SU-DHL-6 (cell line): ENCODE measurements around the gene BFSP1.

Experiments used
- H2AFZ ChIP-seq: fragments of 200-600 bp; sonication (generic); 2 replicates; pipeline ENCODE4 v1.6.1; 2014; ENCODE audit warnings: low read depth, mild to moderate bottlenecking, moderate library complexity, mixed read lengths, antibody characterized with exemption, low read length; ENCODE audit not compliant: severe bottlenecking
- H3F3A ChIP-seq: fragments of 200-600 bp; shearing (Covaris generic); 2 replicates; pipeline ENCODE4 v1.6.0; 2016; ENCODE audit warnings: antibody characterized with exemption, mild to moderate bottlenecking; ENCODE audit not compliant: insufficient read depth
- H3K27ac ChIP-seq: fragments of 200-600 bp; sonication (generic); 2 replicates; pipeline ENCODE4 v1.5.1; 2016; ENCODE audit warnings: low read depth, mild to moderate bottlenecking, low read length, moderate library complexity, mixed read lengths
- H3K27me3 ChIP-seq: fragments of 200-600 bp; sonication (generic), shearing (Covaris generic); 2 replicates; pipeline ENCODE4 v1.6.0; 2014; ENCODE audit warnings: mild to moderate bottlenecking, low read length
- H3K36me3 ChIP-seq: fragments of 200-600 bp; sonication (generic); 2 replicates; pipeline ENCODE4 v1.6.1; 2014; ENCODE audit warnings: mild to moderate bottlenecking, low read length, mixed read lengths
- H3K4me2 ChIP-seq: fragments of 300-600, 200-600 bp; shearing (Covaris generic), sonication (generic); 2 replicates; pipeline ENCODE4 v1.6.0; 2014; ENCODE audit warnings: low read length, low read depth, mild to moderate bottlenecking; ENCODE audit not compliant: poor library complexity, severe bottlenecking
- H3K4me3 ChIP-seq: fragments of 200-600 bp; sonication (generic); 2 replicates; pipeline ENCODE4 v1.5.1; 2014; ENCODE audit warnings: antibody characterized with exemption, low read length, mild to moderate bottlenecking, mixed read lengths; ENCODE audit not compliant: insufficient read depth, poor library complexity, severe bottlenecking
- H3K79me2 ChIP-seq: fragments of 200-600 bp; sonication (generic); 2 replicates; pipeline ENCODE4 v1.6.1; 2014; ENCODE audit warnings: mild to moderate bottlenecking, low read length, moderate library complexity; ENCODE audit not compliant: insufficient read depth
- H3K9ac ChIP-seq: fragments of 200-600 bp; sonication (generic); 2 replicates; pipeline ENCODE4 v1.7.0; 2014; ENCODE audit warnings: mild to moderate bottlenecking, low read length
- H3K9me2 ChIP-seq: fragments of 200-600 bp; sonication (generic); replicated peaks from 2 replicates; pipeline ENCODE4 v1.6.1; 2014; ENCODE audit warnings: low read length; ENCODE audit not compliant: insufficient read depth
- H3K9me3 ChIP-seq: fragments of 200-600 bp; sonication (generic); 2 replicates; pipeline ENCODE4 v1.6.1; 2014; ENCODE audit warnings: low read length, mixed read lengths; ENCODE audit not compliant: insufficient read depth
- H4K20me1 ChIP-seq: fragments of 200-600 bp; sonication (generic); 2 replicates; pipeline ENCODE4 v1.6.1; 2014; ENCODE audit warnings: low read depth, mild to moderate bottlenecking, antibody characterized with exemption, low read length, moderate library complexity, mixed read lengths
- CTCF ChIP-seq: fragments of 200-600 bp; sonication (generic); IDR thresholded peaks from one replicate; pipeline ENCODE4 v1.5.1; 2017; ENCODE audit warnings: antibody characterized with exemption, mild to moderate bottlenecking, low read length, moderate library complexity; ENCODE audit not compliant: insufficient read depth, poor library complexity, severe bottlenecking
- EZH2phosphoT487 ChIP-seq: fragments of 200-600 bp; sonication (generic), shearing (Covaris generic); conservative IDR thresholded peaks from 2 replicates; pipeline ENCODE4 v1.6.1; 2018; ENCODE audit warnings: mild to moderate bottlenecking, antibody characterized with exemption, low read length, moderate library complexity, mixed read lengths

The BFSP1 gene

GRCh38 chr20:17556837-17557674 lies 25.9 kb upstream of the BFSP1 start:
- H2AFZ ChIP-seq, result no peak overlapping the region
- H3K9me2 ChIP-seq, result no peaks in the 10 kb centered on the region
- H3K4me2 ChIP-seq, result no peak overlapping the region
- no peak overlapping the region for H3K27ac ChIP-seq
- no peaks in the 10 kb centered on the region for H4K20me1 ChIP-seq
- no peaks in the 10 kb centered on the region for H3F3A ChIP-seq
- H3K36me3 ChIP-seq, result no peaks in the 10 kb centered on the region
- H3K79me2 ChIP-seq, result no peaks in the 10 kb centered on the region
- no peaks in the 10 kb centered on the region for H3K27me3 ChIP-seq
- no peak overlapping the region for H3K4me3 ChIP-seq
- H3K9ac ChIP-seq, result no peak overlapping the region
- H3K9me3 ChIP-seq, result no peaks in the 10 kb centered on the region
- TF ChIP-seq CTCF (no peak), EZH2phosphoT487 (no peak)

- Histone ChIP-seq H3K79me2 (no peaks in the 10 kb centered on the region), H3K4me2 (no peak overlapping the region), H3F3A (no peaks in the 10 kb centered on the region), H3K27me3 (no peaks in the 10 kb centered on the region), H3K9me3 (no peaks in the 10 kb centered on the region), H3K36me3 (no peaks in the 10 kb centered on the region), H3K27ac (no peak overlapping the region), H3K4me3 (no peak overlapping the region), H3K9me2 (no peaks in the 10 kb centered on the region), H2AFZ (no peak overlapping the region), H3K9ac (no peak overlapping the region), H4K20me1 (no peaks in the 10 kb centered on the region)
- TF ChIP-seq EZH2phosphoT487, result no peak
- no peak for TF ChIP-seq CTCF
Observed at GRCh38 chr20:17555106-17555505, 23.9 kb upstream of the BFSP1 start.

GRCh38 chr20:17549131-17549530 lies 18.0 kb upstream of the BFSP1 start:
- Histone ChIP-seq H2AFZ (no peak overlapping the region), H3F3A (no peaks in the 10 kb centered on the region)
- no peak for TF ChIP-seq CTCF

More at GRCh38 chr20:17549131-17549530, 18.0 kb upstream of the BFSP1 start:
- Histone ChIP-seq H3K9me2 (no peaks in the 10 kb centered on the region), H3K4me3 (no peak overlapping the region), H3K4me2 (no peak overlapping the region), H3K9me3 (no peaks in the 10 kb centered on the region), H3K27me3 (no peaks in the 10 kb centered on the region), H3K9ac (no peak overlapping the region), H3K36me3 (no peaks in the 10 kb centered on the region), H3K79me2 (no peaks in the 10 kb centered on the region), H4K20me1 (no peaks in the 10 kb centered on the region), H3K27ac (no peak overlapping the region)
